CD4-positive, alpha-beta T cell treated with Interleukin-15 for 4 hours (primary cell): ENCODE data around the gene ZFP57.

Experiments
- DNase-seq: peaks from one replicate; pipeline ENCODE4 v3.0.0-alpha.2; 2020; ENCODE audit warnings: low spot score

Gene ZFP57

DNA sequence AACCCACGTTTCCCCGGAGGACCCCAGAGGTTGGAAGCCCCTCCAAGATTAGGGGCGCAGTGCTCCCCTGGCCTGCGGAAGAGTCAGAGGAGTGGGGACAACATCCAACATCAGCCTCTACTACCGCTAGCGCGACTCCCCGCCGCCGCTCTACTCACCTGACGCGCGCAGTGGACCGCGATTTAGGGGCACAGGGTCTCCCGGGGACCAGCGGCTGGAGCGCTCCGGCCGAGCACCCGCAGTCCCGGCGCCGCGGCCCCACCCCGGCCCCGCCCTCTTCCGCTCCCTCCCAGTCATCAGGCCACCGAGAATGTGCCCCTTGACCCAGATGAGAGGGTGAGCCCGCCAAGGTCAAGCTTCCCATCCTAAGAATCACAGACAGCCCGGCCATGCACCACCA, at the start of gene ZFP57:
Gene ZFP57, minus strand, starts transcription at position 249 of the 400 bp plus-strand sequence. CDS start 4,149 bp downstream, outside the sequence.
- DNase-seq = no peak

DNA sequence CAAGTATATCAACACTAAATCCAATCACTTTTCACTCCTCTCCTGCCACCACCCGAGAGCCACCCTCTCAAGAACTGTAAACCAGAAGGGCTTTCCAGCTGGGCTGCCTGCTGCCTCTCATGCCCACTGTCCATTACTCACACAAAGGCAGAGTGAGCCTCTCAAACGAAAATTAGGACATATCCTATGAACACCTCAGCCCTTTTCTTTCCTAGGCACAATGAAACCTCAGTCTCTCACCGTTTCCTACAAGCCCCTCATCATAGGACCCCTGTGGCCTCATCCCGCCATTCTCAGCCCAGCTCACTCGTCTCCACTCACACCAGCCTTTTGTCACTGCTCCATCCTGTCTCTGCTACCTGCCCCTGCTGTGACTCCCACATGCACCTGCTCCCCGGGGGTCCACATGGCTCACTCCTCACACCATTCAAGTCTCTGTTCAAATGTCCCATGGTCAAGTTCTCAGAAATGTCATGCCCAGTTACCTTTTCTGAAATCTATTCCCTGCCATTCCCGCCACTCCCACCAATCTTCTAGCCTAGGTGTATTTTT, 49.7 kb upstream of the ZFP57 start:
- no peak for DNase-seq

DNA sequence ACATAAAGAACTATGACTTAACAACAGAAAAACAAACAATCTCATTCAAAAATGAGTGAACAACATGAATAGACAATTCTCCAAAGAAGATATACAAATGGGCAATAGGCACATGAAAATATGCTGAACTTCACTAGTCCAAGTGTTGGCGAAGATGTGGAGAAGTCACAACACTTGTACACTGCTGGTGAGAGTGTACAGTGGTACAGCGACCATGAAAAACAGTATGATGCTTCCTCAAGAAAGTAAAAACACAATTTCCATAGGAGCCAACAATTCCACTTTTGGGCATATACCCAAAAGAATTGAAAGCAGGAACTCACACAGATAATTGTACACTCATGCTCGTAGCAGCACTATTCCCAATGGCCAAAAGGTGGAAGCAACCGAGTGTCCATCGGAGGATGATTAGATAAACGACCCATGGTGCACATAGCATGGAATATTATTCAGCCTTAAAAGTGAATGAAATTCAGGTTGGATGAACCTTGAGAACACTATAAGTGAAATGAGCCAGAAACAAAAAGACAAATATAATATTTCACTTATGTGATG, 48.9 kb upstream of the ZFP57 start:
- no peak for DNase-seq

DNA sequence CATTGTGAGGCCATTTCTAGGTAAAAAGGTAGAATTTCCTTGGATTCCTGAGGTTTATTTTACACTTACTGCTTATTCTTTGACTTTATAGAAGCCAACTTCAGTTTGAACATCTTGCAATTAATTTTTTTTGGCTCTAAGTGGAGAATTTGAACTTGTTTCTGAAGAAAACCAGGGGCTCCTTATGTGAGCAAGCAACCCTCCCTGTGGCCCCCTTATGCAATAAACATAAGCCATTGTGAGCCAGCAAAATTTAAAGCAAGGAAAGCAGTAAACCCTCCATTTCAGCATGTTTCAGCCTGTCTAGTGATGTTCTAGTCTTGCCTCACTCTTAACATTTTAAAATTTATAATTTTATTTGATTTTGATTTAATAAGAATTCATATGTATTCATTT, 47.9 kb upstream of the ZFP57 start:
- DNase-seq = no peak

DNA sequence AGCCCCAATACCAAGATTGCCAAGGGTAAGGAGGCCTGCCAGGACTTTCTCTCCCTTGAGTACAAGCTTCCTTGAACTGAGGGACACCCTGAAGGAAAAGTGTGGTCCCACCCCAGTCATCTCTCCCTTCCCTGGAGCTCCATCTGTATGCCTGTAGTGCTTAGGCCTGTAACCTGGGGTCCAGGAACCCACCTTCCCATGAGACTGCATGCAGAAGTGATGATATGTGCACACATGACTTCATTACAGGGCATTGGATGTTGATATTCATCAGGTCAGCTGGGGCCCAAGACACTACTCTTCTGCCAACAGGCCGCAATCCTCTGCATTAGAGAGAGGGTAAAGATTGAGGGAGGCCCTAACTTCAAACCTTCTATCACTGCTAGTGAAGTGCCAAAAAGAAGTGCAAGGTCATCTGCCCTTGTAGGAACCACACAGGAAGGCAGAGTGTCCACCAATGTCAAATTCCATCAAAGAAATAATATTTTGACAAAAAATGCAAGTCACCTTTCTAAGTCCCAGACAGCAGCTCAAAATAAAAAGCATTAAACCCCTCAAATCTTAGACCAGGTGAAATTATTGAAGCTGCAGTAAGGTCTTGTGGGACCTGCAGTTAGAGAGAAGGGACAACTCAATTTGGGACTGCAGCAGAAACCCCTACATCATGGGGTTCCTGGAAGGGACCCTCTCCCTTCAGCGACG, 47.4 kb upstream of the ZFP57 start:
- DNase-seq = no peak

DNA sequence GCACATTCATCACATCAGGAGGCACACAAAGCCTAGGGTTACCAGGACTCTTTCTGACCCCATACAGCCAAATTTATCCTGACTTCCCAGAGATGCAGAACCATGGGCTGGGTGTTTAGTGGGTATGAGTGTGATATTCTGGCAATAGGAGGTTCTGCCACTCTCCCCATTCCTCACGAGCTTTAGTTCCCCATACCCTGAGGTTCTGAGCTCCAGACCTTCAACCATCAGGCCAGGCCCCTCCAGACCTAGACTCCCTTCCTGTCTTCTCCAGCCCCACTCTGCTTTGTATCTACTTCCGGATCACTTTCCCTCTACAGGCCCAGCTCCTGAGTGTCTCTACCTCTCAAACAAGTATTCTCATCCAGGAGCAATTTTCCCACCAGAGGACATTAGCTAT, 46.7 kb upstream of the ZFP57 start:
- no peak for DNase-seq

DNA sequence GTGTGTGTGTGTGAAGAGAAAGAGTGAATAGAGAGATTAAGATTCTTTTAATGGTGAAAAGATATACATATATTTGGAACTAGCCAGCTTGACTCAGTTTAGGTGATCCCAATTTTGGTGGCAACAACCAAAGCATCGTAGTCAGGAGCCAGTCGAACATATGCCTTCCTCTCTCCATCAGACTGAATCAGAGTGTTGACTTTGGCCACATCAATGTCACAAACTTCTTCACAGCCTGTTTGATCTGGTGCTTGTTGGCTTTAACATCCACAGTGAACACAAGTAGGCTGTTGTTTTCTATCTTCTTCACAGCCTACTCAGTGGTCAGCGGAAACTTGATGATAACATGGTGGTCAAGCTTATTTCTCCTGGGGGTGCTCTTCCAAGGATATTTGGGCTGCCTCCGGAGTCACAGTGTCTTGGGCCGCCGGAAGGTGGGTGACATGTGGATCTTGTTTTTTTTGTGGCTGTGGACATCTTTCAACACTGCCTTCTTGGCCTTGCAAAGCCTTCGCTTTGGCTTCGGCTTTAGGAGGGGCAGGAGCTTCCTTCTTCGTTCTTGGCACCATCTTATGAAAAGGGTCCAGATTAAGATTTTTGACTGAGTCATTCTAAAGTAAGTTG, 45.7 kb upstream of the ZFP57 start:
- no peak for DNase-seq

DNA sequence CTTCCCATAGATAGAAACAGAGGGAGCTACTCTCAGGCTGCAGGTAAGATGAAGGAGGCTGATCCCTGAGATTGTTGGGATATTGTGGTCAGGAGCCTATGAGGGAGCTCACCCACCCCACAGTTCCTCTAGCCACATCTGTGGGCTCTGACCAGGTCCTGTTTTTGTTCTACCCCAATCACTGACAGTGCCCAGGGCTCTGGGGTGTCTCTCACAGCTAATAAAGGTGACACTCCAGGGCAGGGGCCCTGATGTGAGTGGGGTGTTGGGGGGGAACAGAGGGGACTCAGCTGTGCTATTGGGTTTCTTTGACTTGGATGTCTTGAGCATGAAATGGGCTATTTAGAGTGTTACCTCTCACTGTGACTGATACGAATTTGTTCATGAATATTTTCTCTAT, 45.0 kb upstream of the ZFP57 start:
- no peak for DNase-seq

DNA sequence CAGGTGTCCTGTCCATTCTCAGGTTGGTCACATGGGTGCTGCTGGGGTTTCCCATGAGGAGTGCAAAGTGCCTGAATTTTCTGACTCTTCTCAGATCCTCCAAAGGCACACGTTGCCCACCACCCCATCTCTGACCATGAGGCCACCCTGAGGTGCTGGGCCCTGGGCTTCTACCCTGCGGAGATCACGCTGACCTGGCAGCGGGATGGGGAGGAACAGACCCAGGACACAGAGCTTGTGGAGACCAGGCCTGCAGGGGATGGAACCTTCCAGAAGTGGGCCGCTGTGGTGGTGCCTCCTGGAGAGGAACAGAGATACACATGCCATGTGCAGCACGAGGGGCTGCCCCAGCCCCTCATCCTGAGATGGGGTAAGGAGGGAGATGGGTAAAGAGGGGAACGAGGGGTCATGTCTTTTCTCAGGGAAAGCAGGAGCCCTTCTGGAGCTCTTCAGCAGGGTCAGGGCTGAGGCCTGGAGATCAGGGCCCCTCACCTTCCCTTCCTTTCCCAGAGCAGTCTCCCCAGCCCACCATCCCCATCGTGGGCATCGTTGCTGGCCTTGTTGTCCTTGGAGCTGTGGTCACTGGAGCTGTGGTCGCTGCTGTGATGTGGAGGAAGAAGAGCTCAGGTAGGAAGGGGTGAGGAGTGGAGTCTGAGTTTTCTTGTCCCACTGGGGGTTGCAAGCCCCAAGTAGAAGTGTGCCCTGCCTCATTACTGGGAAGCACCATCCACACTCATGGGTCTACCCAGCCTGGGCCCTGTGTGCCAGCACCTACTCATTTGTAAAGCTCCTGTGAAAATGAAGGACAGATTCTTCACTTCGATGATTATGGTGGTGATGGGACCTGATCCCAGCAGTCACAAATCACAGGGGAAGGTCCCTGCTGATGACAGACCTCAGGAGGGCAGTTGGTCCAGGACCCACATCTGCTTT, 44.3 kb upstream of the ZFP57 start:
- no peak for DNase-seq

DNA sequence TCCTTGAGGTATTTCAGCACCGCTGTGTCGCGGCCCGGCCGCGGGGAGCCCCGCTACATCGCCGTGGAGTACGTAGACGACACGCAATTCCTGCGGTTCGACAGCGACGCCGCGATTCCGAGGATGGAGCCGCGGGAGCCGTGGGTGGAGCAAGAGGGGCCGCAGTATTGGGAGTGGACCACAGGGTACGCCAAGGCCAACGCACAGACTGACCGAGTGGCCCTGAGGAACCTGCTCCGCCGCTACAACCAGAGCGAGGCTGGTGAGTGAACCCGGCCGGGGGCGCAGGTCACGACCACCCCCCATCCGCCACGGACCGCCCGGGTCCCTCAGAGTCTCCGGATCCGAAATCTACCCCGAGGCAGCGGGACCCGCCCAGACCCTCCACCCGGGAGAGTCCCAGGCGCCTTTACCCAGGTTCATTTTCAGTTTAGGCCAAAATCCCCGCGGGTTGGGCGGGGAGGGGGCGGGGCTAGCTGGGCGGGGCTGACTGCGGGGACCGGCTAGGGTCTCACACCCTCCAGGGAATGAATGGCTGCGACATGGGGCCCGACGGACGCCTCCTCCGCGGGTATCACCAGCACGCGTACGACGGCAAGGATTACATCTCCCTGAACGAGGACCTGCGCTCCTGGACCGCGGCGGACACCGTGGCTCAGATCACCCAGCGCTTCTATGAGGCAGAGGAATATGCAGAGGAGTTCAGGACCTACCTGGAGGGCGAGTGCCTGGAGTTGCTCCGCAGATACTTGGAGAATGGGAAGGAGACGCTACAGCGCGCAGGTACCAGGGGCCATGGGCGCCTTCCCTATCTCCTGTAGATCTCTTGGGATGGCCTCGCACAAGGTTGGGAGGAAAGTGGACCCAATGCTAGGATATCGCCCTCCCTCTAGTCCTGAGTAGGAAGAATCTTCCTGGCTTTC, 43.0 kb upstream of the ZFP57 start:
- DNase-seq = peak; percentile 85

DNA sequence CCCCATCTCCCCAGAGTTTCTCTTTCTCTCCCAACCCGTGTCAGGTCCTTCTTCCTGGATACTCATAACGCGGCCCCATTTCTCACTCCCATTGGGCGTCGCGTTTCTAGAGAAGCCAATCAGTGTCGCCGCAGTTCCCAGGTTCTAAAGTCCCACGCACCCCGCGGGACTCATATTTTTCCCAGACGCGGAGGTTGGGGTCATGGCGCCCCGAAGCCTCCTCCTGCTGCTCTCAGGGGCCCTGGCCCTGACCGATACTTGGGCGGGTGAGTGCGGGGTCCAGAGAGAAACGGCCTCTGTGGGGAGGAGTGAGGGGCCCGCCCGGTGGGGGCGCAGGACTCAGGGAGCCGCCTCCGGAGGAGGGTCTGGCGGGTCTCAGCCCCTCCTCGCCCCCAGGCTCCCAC, 42.3 kb upstream of the ZFP57 start, which contains the start of gene HLA-F:
Gene HLA-F, plus strand, starts transcription at position 173 of the 404 bp plus-strand sequence. Its CDS starts 30 bp downstream, at position 203.
- peak; percentile 92 for DNase-seq

DNA sequence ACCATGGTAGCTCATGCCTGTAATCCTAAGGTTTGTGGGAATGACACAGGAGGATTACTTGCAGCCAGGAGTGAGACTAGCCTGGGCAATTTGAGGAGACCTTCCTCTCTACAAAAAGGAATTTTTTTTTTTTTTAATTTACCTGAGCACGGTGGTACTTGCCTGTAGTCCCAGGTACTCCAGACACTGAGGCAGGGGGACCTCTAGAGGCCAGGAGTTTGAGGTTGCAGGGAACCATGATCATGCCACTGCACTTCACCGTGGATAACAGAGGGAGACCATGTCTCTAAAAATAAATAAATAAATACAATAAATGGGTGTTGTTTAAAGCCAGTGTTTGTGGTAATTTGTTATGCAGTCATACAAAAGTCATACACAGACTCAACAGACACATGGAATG, 39.9 kb upstream of the ZFP57 start:
- DNase-seq = peak; percentile 33

DNA sequence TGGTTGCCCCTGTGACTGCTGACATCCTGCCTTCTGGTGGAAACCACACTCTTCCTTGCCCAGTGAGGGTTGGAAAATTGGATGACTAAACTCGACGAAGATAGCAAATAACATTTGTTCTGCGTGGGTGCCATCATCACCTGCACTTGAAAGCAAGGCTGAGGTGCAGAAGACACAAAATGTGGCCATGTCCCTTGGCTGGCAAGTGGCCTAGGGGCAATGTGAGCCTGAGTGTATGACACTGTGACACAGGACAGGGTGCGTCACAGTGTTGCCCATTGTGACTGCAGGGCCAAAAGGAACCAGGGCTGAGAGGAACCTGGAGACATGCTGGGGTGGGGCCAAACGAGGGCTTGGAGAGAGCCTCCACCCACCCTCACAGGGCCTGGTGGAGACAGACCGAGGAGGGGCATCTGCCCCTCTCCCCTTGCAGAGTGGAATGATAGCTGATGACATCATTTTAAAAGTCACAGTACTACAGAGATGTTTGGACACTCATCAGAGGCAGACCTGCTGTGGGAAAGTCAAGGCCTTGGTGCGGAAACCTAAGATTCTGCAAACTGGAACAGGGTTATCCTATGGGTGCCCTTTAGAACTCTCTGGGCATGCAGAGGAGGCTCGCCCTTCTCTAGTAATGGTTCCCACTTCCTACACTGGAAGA, 29.5 kb upstream of the ZFP57 start:
- no peak for DNase-seq

DNA sequence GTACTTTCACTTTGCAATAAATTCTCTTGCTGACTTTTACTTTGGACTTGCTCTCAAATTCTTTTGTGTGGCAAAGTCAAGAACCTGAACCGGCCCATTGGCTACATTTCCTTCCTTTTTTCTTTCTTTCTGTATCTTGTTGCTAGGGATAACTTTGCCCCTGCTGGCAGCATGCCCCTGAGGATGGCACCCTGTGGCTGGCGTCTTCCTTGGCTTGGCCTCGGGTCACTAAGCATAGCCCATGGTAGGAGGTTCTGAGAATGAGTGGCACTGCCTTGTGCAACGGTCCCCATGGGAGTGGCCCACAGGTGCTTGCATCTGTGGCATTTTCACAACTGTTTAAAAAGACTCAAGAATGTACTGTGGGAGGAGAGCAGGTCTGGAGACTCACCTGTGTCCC, 28.2 kb upstream of the ZFP57 start:
- no peak for DNase-seq

DNA sequence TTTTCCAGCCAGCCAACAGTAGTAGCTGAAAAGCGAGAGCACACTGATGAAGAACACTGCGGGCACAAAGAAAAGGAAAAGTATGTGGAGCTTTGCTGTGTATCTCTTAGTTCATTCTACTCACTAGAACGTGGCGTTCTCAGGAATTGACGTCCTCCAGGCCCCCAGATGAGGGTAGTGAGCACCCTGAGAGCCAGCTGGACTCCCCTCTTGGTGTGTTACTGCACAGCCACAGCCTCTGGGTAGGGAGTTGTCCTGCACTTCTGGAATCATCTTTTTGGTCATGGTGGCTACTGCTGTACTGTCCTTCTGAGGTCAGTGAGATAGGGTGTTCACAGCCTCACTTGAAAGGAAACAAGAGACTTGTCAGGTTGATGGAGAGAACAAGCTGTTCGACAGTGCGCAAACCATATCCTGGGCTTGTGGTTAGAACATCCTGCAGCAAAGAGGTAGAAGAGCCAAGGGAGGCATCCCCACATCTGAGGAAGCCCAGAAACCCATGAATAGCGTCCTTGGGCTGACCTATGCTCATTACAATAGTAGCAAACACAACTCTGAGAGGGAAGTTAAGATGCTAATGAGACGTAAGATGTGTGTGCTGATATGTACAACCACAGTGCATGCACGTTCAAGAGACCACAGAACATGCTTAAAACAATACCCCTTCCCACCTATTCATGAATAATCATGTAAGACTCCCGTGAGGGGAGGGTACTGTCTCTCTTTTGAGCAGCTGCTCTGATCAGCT, 27.7 kb upstream of the ZFP57 start:
- DNase-seq = peak; percentile 59

DNA sequence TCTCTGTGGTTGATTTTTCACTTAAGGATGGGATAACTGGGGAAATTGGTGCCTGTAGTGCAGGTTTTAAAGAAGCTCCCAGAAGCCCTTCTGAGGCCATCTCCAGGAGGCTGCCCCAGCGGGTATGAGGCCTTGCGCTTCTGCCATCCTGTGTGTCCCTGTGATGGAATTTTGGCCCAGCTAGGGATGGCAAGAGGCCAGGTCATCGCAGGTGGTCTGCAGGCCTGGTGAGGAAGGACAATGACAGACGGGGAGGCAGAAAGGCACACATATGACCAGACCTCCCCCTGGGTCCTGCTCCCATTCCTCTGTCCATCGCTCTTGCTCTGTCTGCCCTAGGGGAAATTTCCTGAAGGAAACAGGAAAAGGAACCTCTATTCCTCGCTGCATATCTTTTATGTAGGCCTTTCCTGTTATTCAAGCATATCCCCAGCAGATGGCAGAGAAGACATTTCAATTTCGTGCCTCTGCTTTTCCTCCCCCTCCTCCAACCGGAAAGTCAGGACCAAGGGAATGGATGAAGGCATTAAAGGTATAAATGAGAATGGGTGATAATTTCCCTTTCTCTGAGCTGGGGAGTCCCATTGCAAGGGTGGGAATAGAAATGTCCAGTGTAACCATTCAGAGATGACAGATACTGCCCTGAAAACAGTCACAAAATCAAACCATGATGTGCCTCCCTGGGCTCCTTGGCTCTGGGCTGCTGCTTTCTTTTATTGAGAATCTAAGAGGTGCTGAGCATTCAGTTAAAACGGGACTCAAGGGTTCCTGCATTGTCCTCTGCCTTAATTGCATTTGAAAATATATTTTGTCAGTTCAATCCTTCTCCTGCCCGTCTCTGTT, 24.7 kb upstream of the ZFP57 start:
- DNase-seq = peak; percentile 32

DNA sequence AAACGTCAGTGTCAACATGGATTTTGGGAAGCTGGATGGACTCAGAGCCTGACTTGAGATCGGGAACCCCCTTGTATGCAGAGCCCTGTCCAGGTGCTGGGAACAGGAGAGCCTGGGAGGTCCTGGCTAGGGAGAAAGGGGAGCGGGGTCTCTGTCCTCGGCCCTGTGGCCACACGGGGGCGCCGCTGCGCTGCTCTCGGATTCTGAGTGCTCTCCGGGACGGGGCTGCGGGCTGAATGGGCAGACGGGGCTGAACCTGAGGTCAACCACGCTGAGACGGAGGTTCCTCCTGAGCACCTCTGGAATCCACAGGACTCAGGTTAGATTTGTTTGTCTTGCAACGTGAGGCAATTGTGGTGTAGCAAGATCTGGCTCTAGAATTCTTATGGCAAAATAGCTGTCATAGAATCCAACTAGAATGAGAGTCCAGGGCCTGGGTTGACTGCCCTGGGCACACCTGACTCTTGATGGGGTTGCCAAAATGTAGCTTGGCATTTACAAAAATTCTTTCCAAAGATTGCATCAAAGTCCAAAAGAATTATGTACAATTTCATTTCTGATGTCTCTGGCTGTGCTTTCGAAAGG, 21.7 kb upstream of the ZFP57 start:
- DNase-seq = peak; percentile 71
